Thyroid gland (tissue), 4 donors: ENCODE measurements around the gene NXPE4. TPM values are rescaled to one million over a fixed set of nuclear protein-coding genes. Genes with fewer than 3 reads are reported as not detected.

ENCODE experiments used
- DNase-seq, 2 donors: peaks; one replicate each; pipeline ENCODE4 v3.0.0-alpha.2; 2019
- H3K27ac ChIP-seq, 3 donors: fragments of 200-600 bp; sonication (generic); 1 replicate in 2 of 3; 2 replicates in 1 of 3; pipeline ENCODE4 v1.5.1; 2016 to 2019; ENCODE audit warnings: mild to moderate bottlenecking in 1 of 3, moderate library complexity in 1 of 3
- H3K27me3 ChIP-seq: fragments of 200-600 bp; sonication (generic); one replicate; pipeline ENCODE4 v1.5.1; 2019
- H3K36me3 ChIP-seq, 2 donors: fragments of 200-600 bp; sonication (generic); one replicate each; pipeline ENCODE4 v1.5.1; 2016 to 2019
- H3K4me1 ChIP-seq, 2 donors: fragments of 200-600 bp; sonication (generic); one replicate each; pipeline ENCODE4 v1.5.1; 2017 to 2019
- H3K4me3 ChIP-seq, 3 donors: fragments of 200-600 bp; sonication (generic); replicated peaks in 1 of 3; 1 replicate in 2 of 3; 2 replicates in 1 of 3; pipeline ENCODE4 v1.5.1; 2016; ENCODE audit warnings: mild to moderate bottlenecking in 1 of 3
- H3K9me3 ChIP-seq: fragments of 200-600 bp; sonication (generic); one replicate; pipeline ENCODE4 v1.5.1; 2017
- POLR2A ChIP-seq, 2 donors: fragments of 450-650 bp; IDR thresholded peaks; one replicate each; pipeline ENCODE4 v1.6.1; 2017; ENCODE audit warnings: antibody characterized with exemption in 2 of 2, mild to moderate bottlenecking in 2 of 2, moderate library complexity in 1 of 2
- WGBS, 2 donors: methylation state at CpG; one replicate each; pipeline ENCODE4 v1.1.5; 2017; 5-methylcytosine and 5-hydroxymethylcytosine counted together
- intact Hi-C: fragments of 100-400 bp; cut with DNase I; formaldehyde crosslinking; loops from one replicate; pipeline ENCODE4 v1.15.1; 2023
- small RNA-seq: library from RNA; depleted of rRNA; stranded (forward); fragments of <200 nt; gene quantifications from one replicate; pipeline ENCODE3, GENCODE V24; 2016
- total RNA-seq, 4 donors: library from RNA; depleted of rRNA; stranded (reverse); fragments of >200 nt; gene quantifications; one replicate each; pipeline ENCODE4 v1.2.3, GENCODE V29; 2016
- TF ChIP-seq, protein P1 (sequence below), 6 experiments: fragments of 200-600 bp in 3 of 6; fragments of 450-650 bp in 3 of 6; sonication (generic) in 3 of 6; IDR thresholded peaks; one replicate each; pipeline ENCODE4 v1.5.1; 2016 to 2019; ENCODE audit warnings: antibody characterized with exemption in 6 of 6, mild to moderate bottlenecking in 2 of 6, inconsistent platforms in 1 of 6, moderate library complexity in 1 of 6

Gene NXPE4
- total RNA-seq, 4 donors from 2014 or later: not detected

DNA sequence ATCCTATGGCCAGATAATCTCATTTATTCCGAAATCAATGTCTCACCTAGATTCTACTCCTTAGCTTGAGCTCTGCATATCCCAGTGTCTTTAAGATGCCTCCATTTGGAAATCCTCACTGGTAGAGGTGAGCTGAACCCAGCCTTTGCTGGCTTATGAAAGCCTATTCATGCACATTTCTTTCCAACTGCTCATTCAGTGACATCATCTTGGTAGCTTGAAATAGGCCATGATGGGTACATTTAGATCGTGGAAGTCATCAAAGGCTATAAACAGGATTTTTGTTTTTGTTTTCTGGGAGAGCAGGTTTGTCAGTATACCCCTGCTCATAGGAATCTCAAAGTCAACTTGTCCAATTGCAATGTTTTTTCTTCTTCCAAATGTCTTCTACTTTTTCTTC, 41.9 kb downstream of the NXPE4 start:
- 90 to 91% methylated on average over 2 of the region's 2 CpGs for WGBS, 2 donors
- intact Hi-C loops: no loop called here

DNA sequence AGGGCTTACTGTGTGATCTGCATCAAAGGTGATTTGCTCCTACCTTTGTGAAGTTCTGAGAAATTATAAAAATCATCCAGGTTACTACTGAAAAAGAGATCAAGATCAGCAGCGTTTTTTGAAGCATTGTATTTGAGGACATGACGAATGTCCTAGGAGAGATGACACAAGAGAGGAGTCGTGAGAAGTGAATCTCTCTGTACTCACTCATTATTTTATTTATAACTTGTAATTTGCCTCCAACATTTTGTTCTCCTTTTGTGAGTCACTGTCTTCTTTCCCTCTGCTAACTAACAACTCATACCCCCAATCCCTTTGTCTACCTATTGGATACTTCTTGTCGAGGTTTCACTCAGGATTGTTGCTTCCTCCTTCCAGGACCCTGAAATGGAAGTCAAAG, 44.5 kb downstream of the NXPE4 start:
- H3K4me3 ChIP-seq: no peak overlapping the region
- intact Hi-C loops: no loop called here
- H3K36me3 ChIP-seq: no peaks in the 10 kb centered on the region
- no peaks in the 10 kb centered on the region for H3K4me1 ChIP-seq
- H3K27me3 ChIP-seq: no peaks in the 10 kb centered on the region
- TF ChIP-seq, protein P1, sequence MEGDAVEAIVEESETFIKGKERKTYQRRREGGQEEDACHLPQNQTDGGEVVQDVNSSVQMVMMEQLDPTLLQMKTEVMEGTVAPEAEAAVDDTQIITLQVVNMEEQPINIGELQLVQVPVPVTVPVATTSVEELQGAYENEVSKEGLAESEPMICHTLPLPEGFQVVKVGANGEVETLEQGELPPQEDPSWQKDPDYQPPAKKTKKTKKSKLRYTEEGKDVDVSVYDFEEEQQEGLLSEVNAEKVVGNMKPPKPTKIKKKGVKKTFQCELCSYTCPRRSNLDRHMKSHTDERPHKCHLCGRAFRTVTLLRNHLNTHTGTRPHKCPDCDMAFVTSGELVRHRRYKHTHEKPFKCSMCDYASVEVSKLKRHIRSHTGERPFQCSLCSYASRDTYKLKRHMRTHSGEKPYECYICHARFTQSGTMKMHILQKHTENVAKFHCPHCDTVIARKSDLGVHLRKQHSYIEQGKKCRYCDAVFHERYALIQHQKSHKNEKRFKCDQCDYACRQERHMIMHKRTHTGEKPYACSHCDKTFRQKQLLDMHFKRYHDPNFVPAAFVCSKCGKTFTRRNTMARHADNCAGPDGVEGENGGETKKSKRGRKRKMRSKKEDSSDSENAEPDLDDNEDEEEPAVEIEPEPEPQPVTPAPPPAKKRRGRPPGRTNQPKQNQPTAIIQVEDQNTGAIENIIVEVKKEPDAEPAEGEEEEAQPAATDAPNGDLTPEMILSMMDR (IDR thresholded peaks at IDR 0.05): no peak
- no peak for TF ChIP-seq POLR2A (IDR thresholded peaks at IDR 0.05)
- H3K27ac ChIP-seq: no peak overlapping the region
- no peak for DNase-seq
- H3K9me3 ChIP-seq: no peaks in the 10 kb centered on the region
- 86 to 89% methylated on average over 4 of the region's 4 CpGs for WGBS, 2 donors

More for the DNA sequence above, 41.9 kb downstream of the NXPE4 start:
- Histone ChIP-seq H3K27me3 (no peaks in the 10 kb centered on the region), H3K36me3 (no peaks in the 10 kb centered on the region), H3K27ac (no peak overlapping the region), H3K4me1 (no peaks in the 10 kb centered on the region), H3K4me3 (no peak overlapping the region), H3K9me3 (no peaks in the 10 kb centered on the region)
- DNase-seq: no peak
- TF ChIP-seq POLR2A (IDR thresholded peaks at IDR 0.05): no peak
- TF ChIP-seq, protein P1 (IDR thresholded peaks at IDR 0.05): no peak

DNA sequence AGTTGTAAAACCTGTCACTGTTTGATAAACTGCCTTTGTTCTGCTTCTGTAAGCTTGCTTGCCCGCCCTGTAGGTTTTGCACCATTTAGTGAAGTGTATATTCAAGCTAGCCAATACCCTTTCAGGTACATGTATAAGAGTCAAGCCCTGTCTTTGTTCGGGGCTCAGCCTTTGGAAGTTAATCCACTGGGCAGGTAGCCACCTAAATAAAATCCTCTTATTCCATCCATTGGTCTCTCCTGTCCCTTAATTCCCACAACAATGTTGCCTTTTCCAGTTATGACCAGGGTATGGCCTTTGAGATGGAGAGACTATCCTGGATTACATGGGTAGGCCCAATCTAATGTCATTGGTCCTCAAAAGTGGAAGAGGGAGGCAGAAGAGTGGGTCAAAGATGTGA, 69.9 kb downstream of the NXPE4 start:
- no peak for TF ChIP-seq POLR2A (IDR thresholded peaks at IDR 0.05)
- TF ChIP-seq, protein P1 (IDR thresholded peaks at IDR 0.05): no peak
- no peaks in the 10 kb centered on the region for H3K27me3 ChIP-seq
- 79 to 83% methylated on average over 2 of the region's 2 CpGs for WGBS, 2 donors

DNA sequence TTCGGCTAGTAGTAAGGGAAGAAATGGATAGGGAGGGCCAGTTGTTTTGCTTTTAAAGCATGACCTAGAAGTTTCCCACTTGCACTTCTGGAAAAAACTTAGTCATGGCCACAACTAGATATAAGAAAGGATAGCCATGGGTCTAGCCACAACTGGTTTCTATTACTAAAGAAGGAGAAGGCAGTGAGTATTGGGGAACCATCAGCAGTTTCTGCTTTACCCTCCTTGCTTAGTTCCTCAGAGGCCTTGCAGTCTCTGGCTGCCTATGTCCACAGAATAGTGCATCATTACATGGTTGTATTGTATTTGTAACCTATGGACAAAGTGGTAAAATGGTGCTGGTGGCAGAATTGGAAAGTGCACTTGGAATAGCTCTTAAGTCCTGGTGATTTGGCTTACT, 71.5 kb downstream of the NXPE4 start:
- Histone ChIP-seq H3K36me3 (no peaks in the 10 kb centered on the region), H3K4me1 (no peaks in the 10 kb centered on the region), H3K4me3 (no peak overlapping the region), H3K27me3 (no peaks in the 10 kb centered on the region), H3K27ac (no peak overlapping the region), H3K9me3 (no peaks in the 10 kb centered on the region)
- 94 to 100% methylated on average over 1 of the region's 1 CpG for WGBS, 2 donors
- no peak for TF ChIP-seq POLR2A (IDR thresholded peaks at IDR 0.05)
- TF ChIP-seq, protein P1 (IDR thresholded peaks at IDR 0.05): no peak
- intact Hi-C loops: no loop called here
- DNase-seq: no peak

More for the DNA sequence above, 69.9 kb downstream of the NXPE4 start:
- Histone ChIP-seq H3K4me3 (no peak overlapping the region), H3K9me3 (no peaks in the 10 kb centered on the region), H3K4me1 (no peaks in the 10 kb centered on the region), H3K27ac (no peak overlapping the region), H3K36me3 (no peaks in the 10 kb centered on the region)
- intact Hi-C loops: no loop called here
- DNase-seq: no peak

DNA sequence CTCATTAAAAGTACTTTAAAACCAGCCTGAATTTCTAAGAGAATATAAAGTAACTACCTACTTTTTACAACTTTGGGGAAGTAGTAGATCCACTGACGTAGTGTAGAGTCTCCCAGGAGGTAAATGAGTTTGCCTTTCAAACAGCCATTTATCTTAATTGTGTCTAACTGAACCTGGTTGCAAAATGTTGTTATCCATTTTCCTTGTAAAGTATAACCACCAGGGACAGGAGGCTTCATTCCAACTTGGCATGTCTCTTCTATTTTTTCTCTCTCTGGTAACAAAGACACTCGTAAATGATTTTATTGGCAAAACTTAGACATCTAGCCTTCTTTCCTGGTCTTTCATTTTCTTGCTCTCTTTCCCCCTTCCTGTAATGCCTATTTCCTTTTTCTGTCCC, 72.8 kb downstream of the NXPE4 start:
- Histone ChIP-seq H3K36me3 (no peaks in the 10 kb centered on the region), H3K9me3 (no peaks in the 10 kb centered on the region), H3K27me3 (no peaks in the 10 kb centered on the region), H3K4me3 (no peak overlapping the region), H3K27ac (no peak overlapping the region), H3K4me1 (no peaks in the 10 kb centered on the region)
- intact Hi-C loops: no loop called here
- DNase-seq: no peak
- TF ChIP-seq, protein P1 (IDR thresholded peaks at IDR 0.05): no peak
- TF ChIP-seq POLR2A (IDR thresholded peaks at IDR 0.05): no peak
- WGBS, 2 donors: 67 to 73% methylated on average over 2 of the region's 2 CpGs

Small RNAs within 50 kb of the gene (small RNA-seq; reads per million reads assigned to genes)
- not detected for gene RF01210

Other genes starting within 250 kb of the NXPE4 start
- gene C11orf71, start 195.3 kb downstream of the NXPE4 start, total RNA-seq: 10 to 100 TPM; 13.6 to 19.7 (median 16.2) TPM
- 10 to 100 TPM; 20.8 to 30.1 (median 23.7) TPM for gene RBM7, start 195.1 kb downstream of the NXPE4 start, total RNA-seq
- 100 to 1,000 TPM in 1 of 4 donors, 10 to 100 TPM in 3; 49.0 to 105 (median 63.0) TPM for gene REXO2, start 156.3 kb downstream of the NXPE4 start, total RNA-seq
- gene NXPE1, start 35.9 kb downstream of the NXPE4 start, total RNA-seq: not detected
- gene NXPE2, start 82.7 kb upstream of the NXPE4 start, total RNA-seq: not detected